Left renal cortex interstitium (tissue), 4 donors: ENCODE measurements around the gene LDLRAD4. TPM values are rescaled to one million over a fixed set of nuclear protein-coding genes. Genes with fewer than 3 reads are reported as not detected.
A peak's percentile ranks its signal among the peaks of the same experiment; 100 is the strongest.

Experiments
- DNase-seq, 4 donors: peaks; one replicate each; pipeline ENCODE4 v3.0.0-alpha.2; 2013; ENCODE audit warnings: low read depth in 4 of 4, low spot score in 2 of 4, missing footprints in 1 of 4
- polyA plus RNA-seq, 4 donors: library from polyadenylated mRNA; unstranded; fragments of 120-200 nt; gene quantifications; one replicate each; pipeline ENCODE4 v1.2.1, GENCODE V29; 2013; ENCODE audit not compliant: insufficient read length in 4 of 4

Gene LDLRAD4
- polyA plus RNA-seq, 4 donors = 10.3 to 12.7 (median 12.3) TPM

DNA sequence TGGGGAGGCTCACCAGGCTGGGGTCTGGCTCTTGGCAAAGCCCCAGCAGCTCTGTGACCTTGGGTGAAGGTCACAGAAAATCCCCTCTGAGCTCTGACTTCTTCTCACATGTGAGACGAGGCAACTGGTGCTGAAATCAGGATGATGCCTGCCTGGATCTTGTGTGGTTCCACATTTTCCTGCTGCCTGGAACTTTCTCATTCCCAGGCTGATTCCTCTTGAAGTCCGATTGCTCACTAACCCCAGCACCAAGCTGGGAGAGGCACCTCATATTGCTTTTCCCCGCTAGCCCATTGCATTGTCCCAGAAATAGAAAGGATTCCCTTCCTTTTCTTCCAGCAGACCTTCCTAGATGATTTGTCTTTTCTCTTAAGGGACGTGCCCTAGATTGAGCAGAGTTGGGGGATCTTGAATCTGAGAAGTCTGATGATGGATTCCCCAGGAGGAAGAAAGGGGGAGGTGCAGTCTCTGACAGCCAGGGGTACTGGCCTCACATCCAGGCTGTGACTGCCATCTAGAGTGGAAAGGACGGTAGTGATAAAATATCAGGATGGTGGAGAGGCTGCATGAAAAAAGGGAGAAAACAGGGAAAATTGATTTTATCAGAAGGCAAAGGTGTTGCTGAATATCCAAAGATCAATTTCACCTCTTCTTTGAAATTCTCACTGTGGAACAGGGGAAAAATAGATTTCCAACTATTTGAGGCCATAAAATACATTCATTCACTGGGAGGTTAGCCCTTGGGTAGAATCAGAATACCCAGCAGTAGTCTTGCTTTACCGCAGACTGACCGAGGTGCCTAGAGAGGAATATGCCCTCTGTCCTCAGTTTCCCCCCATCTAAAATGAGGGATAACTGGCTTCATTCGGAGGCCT, 411.5 kb downstream of the LDLRAD4 start:
- DNase-seq = peak in 1 of 4 donors; percentile 75

DNA sequence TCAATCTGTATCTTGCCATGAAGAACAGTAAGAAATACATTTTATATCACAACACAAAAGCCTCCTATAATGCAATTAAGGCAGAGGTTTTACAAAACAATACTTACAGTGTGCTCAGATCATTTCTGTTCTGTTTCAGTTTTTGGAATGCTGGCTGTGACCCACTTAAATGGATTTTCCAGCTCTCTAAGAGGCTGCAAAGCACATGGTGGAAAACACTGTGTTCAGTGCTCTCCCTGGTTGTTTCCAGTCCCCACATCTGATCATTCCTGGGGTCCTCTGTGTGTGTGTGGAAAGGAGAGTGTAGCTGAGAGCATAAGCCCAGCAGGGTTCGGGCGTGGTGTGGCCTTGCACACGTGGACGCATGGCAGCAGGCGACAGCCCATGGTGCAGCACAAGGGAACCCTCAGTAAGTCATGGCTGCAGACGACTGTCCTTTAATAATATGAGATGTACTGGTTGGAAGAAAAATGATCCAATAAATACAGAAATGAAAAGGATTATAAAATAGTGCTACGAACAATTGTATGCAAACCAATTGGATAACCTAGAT, 412.2 kb downstream of the LDLRAD4 start:
- no peak for DNase-seq

DNA sequence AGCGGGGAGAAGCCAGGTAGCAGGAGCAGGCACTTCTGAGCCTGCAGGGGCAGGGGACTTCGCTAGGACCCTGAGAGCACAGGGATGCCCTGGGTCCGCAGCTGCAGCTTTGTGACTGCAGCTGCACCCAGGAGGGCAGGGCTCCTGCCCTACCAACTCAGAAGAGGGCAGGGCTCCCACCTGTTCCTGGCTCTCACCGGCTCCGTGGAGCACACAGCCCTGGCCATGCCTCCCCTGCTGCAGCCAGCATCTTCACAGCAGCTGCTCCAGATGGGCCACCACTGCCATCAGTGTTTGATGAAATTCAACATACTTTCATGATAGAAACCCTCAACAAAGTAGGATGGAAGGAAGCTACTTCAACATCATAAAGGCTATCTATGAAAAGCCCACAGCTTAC, 415.1 kb downstream of the LDLRAD4 start:
- no peak for DNase-seq

DNA sequence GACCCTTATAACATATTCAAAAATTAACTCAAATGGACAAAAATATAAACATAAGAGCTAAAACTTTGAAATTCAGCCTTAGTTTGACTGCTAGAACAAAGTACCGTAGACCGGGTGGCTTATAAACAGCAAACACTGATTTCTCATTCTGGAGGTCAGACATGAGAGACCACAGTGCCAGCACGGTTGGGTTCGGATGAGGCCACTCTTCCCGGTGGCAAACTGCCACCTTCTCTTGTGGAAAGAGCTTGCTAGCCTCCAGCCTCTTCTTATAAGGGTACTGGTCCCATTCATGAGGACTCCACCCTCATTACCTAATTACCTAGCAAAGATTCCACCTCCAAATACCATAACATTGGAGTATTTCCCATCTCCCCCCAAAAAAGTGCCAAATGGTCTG, 416.5 kb downstream of the LDLRAD4 start:
- DNase-seq = no peak

DNA sequence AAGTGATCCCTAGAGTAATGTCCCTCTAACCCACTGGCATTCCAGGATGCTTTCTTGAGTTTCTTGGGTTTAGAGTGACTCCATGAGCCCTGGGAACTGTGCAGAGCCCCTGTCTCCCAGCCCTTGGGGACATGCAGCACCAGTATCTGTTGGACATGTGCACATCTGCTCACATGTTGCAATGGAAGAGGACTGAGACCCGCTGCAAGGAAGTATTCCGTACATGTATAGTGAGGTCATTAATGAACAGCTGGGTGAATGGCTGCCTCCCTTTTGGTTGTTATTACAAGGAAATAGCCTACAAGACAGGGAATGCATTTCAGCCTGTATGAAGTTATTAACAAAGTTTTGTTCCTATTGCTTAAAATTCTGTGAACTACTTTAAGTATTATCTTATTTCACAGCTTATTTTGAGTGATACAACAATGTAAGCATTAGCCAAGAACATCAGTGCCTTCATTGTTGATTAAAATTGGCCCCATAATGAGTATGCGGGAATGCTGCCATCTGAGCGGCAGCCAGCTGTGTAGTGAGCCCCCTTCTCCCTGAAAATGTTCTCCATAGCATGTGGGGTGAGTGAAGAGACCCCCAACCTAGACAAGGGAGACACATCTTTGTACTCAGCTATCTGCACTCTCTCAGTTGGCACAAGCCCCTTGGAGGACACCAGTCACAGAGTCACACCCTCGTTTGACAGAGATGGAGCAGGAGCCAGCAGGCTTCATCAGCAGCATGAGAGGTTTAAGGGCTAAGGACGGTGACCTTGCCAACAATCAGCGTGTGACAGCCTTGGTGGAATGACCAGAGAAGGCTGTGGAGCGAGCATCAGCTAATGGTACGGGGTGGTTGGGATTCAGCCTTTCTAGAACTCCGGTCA, 420.4 kb downstream of the LDLRAD4 start:
- DNase-seq = no peak

DNA sequence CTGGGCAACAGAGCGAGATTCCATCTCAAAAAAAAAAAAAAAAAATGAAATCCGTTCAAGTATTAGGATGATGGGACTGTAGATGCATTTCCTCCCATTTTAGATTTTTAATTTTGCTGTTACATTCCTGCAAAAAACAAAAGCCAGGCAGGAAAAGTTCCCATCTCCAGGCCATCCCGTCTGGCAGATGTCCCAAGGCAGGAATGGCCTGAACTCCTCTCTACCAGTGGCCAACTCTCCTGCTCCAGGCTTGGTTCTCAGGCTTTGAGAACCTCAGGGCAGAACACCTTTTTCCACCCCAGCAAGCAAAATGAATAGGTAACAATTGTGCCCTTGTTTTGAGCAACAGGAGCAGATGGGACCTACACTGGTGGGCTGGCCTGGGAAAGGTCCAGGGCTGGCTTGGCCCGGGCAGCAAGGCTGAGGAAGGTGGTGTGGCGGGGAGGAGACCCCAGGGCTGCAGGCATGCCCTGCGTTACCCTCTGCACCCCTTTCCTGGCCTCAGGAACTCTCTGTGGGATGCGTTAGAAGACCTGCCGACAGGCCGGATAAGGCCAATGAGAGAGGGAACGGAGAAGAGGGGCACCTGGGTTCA, 421.8 kb downstream of the LDLRAD4 start:
- DNase-seq = no peak

DNA sequence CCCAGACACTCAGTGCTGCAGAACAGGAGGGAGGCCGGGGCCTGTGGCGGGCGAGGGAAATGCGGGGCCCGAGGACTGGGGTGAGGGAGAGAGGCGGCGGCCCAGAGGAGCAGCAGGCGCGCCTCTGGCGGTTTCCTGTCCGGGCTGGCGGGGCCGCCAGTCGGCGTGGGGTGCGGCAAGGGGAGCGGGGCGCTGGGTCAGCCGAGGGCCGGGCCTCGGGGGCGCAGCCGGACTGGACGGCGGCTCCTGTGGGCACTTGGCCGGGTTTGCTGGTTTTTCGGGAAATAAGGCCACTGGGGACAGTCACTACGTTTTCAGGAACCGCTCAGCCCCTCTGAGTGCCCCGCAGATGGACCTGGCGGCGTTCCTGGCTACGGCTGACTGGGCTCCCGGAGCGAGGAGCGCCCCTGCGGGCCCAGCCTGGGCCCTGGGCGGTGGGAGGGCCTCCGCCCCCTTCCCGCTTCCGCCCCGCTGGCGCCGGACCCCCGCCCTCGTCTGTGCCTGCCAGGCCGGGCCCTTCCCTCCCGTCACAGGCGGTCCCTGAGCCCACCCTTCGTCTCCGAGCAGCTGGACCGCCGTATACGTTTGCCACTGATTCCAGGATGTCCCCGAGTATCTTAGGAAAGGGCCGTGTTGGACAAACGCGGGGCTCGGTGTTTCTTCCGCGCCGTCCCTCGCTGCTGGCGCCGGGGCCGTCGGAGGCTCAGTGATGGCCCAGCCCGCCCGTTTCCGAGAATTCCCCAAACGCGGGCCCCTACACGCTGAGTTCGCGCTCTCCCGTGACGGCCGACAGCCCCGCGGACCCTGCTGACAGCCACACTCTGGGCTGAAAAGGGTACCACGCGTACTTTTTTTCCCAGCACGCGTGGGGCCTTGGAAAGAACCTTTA, 423.2 kb downstream of the LDLRAD4 start:
- peak in 2 of 4 donors; percentile 42 to 65 for DNase-seq

DNA sequence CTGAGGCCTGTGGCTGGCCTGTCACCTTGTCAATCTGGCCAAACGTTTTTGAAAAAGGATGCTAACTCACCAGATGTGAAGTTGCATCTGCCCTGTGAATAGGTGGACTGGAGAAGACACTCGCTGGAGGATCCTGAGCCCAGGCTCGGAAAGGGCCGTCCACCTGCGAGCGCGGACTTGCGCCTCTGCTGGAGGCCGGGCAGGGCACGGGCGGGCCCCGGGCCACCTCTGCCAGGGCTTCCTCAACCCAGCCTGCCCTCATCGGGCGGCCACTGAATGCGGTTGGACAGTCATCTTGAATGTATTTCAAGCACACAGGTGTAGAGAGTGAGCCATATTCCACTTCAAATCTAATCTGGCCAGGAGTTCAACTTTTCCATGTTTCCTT, 423.9 kb downstream of the LDLRAD4 start:
- DNase-seq = no peak

DNA sequence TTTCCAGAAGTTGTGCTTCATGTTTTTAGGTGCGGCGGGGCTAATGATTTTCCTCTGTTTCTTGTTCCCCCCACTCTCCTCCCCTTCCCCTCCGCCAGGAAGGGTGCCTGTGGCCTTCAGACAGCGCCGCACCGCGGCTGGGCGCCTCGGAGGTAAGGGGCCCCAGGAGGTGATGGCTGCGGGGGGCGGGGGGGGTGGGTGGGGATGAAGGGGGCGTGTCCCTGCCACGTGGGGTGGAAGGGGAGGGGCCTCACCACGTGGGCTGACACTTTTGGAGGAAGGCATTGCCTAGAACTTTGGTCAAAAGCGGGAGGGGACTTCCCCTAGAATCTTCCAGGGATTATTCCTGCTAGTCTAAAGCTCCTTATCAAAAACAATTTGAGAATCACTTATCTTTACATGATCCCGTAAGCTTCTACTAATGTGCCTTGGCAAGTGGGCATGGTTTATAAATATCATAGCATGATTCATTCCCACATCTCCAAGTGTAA, 424.7 kb downstream of the LDLRAD4 start:
- DNase-seq = no peak

DNA sequence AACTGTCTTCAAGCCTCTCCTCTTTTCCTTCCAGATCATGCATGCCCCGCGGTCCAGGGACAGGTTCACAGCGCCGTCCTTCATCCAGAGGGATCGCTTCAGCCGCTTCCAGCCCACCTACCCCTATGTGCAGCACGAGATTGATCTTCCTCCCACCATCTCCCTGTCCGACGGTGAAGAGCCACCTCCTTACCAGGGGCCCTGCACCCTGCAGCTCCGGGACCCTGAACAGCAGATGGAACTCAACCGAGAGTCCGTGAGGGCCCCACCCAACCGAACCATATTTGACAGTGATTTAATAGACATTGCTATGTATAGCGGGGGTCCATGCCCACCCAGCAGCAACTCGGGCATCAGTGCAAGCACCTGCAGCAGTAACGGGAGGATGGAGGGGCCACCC, 426.5 kb downstream of the LDLRAD4 start:
- no peak for DNase-seq

DNA sequence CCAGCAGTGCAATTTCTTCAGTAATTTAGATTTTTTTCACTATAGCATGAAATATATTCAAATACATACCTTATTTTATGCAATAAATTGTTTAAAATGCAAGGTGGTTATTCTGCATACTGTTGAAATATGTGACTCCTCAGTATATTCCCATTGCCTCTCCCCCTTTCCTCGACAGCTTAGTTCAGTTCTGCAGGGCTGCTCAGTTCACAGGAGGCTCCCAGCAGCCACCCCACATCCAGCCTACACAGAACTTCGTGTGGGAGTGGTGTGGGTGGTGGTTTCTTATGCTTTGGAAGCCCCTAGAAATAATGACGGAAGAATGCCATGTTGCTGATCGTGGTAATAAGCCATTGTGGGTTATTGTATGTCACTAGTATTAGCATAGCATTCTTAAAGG, 428.1 kb downstream of the LDLRAD4 start:
- DNase-seq = no peak

DNA sequence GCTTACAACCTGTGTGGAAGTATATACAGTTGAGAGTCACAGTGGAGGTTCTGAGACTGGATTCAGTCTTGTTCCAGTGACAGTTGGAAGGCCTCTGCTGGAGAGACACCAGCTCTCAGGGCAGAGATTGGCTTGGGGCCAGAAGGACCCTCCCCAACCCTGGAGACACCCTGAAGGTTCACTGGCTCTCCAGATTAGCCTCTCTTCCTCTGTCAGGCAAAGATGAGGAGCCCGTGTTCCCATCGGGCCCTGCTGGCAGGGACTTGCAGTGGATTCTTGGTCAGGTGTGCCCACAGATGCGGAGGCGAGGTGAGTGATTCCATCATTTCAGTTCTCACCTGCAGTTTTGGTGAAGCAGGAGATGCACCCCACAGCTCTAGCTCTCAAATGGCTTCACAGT, 429.2 kb downstream of the LDLRAD4 start:
- no peak for DNase-seq

DNA sequence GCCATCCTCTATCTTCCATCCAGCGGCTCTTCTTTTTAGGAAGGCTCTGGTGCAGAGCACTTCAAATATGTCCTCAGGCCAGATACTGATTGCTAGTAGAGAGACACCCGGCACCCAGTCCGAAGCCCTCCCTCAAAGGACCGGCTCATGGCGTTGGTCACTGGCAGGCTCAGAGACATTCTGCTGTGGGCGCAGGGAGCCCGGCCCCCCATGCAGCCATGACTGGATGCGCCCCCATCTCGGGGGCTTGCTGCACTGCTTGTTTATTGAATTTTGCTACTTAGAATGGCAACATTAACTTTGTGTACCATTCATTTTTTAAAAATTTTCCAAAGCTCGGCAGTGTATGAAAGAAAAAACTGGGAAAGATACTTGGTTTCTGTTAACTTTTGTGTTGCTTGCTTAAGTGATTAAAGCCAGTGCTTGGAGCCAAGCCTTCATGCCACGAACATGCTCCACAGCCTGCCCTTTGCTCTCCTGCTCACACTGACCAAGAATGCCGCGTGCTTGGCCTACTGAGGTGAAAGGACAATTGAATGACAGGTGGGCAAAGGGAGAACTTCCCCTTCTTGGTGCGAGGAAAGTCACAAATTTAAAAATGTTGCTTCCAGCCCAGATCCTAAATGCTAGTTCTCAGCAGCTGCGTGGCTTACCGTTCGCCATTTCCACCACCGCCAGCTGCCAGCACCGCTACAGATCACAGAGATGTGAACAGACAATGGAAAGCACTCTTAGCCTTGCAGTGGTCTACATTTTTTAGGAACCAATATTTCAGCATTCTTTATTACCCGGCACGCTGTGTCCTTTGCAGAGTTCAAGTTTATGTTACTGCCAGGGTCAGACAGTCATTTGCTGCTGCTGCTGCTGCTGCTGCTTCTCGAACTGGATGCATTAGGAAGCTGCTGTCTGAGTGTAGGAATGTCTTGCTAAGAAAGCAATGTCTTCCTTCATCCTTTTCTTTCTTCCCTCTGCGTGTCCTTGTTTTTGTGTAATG, 431.1 kb downstream of the LDLRAD4 start:
- no peak for DNase-seq

DNA sequence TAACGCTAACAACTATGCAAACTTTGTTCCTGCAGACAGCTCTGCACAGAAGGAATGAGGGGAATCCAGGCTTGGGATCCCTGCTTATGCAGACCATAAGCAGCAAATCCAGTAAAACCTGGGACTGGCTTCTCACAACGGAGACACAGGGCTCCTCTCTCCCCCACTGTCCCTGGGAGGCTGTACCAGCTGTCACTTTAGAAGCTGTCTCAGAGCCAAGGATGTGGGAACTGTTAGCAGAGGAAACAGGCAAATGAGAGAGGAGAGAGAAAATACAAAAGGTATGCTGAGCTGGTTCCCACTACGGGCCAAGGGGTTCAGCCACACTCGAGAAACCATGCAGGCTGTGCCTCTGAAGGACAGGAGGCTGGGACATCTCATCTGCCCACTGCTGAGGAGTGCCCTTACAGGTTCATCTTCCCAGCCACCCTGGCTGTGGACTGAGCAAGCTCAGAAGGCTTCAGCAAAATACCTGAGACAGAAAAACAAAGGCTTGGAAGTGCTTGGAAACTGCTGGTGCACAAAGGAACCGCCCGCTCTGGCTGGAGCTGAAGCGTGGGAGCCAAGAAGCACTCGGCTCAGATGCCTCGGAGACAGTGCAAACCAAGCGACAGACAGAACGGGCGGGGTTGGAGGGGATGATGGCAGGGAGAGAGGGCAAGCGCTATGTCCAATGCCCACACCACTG, 435.3 kb downstream of the LDLRAD4 start:
- no peak for DNase-seq

DNA sequence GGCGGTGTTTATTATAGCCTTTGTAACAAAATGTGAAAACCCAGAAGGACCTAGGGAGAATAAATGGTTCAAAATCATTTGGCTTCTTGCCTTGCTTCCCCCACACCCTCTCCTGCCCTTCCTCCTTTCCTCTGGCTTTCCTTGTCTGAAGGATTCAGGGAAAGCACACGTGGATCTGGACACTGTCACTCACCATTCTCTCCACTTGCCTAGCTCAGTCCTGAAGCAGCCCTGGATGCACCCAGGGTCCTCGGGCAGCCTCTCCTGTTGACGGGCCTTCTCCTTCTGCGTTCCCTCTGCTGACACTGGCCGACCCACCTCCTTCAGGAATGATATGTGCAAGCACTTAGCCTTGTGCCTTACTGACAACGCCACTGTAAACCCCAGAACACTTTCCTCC, 439.4 kb downstream of the LDLRAD4 start:
- no peak for DNase-seq

DNA sequence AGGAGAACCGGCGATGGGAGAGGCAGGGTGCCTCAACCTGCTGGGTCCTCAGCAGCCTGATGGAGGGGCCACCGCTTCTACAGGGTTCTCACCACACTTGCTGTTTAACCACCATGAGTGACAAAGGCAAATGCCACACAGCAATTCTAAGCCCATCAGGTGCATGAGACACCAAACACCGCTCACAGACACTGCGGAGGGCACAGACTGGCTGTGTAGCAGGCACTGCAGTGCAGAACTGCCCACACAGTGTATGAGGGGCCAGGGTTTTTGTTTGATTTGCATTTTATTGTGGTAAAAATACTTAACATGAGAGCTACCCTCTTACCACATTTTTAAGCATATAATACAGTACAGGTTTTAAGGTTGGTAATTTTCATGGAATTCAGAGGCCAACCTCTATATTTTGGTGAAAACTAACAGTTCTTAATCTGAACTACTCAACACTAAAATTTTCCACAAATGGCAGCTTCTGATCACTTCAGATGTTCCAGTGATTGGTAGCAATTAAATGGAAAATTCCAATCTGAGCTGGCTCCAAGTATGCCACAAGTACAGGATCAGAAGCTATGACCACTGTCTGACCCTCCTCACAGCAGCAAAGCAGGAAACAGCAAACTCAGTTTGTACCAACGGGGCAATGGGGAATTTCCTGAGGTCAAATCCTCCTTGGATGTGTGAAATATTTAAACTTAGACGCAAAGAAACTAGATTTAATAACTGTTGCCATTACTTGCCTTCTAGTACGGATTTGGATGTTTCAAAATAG, 440.1 kb downstream of the LDLRAD4 start:
- no peak for DNase-seq

DNA sequence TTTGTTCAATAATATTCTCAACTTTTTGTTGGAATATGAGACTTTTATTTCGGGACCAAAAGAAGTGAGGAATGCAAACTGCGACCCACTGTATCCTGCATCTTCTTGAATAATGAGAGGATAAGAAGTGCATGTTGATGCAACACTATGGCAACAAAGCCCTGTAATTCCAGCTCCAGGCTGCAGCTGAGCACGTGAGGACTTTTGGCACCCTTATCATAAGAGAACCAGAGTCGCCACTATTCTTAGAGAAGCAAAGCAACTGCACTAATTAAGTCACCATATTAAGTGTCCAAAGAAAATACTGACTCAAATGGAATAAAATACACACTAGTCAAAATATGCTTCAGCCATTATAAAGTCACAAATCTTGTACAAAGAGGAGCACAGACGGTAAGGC, 441.9 kb downstream of the LDLRAD4 start:
- no peak for DNase-seq
